HG02610 (cell line): ENCODE data around the gene SLC35E1.

Experiments
- ATAC-seq: cut with Tn5 transposase; IDR thresholded peaks from one replicate; pipeline ENCODE4 v1.9.1; 2021; ENCODE audit warnings: mild to moderate bottlenecking, moderate library complexity; ENCODE audit not compliant: unreplicated experiment

Gene SLC35E1

DNA sequence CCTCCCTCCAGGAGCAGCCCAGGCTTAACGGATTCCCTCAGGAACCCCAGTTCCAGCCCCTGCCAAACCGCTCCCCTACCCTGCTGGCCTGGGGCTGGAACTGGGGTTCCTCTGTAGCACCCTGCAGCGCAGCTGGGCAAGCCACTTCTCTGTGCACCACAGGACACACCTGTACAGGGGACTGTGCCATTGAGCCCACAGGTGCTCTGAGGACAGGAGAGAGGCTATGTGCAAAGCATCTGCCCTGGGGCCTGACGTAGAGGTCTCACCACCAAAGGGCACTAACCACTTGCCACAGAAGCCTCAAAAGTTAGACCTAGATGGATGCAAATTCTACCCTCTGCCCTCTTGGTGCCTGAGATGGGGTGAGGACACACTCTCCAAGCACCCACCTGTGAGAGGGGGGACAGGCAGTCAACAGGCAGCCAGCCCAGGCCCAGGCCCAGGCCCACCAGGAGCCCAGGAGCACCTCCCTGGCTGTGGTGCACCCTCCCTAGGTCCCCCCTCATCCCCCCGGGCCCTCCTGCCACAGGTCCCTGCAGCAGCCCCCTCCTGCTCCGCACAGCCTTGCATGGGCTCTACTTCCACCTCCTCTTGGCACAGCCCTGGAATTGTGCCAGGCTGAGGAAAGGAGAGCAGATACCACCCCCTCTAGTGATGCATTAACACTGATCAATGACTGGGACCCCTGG, 27.6 kb upstream of the SLC35E1 start:
- ATAC-seq = no peak

DNA sequence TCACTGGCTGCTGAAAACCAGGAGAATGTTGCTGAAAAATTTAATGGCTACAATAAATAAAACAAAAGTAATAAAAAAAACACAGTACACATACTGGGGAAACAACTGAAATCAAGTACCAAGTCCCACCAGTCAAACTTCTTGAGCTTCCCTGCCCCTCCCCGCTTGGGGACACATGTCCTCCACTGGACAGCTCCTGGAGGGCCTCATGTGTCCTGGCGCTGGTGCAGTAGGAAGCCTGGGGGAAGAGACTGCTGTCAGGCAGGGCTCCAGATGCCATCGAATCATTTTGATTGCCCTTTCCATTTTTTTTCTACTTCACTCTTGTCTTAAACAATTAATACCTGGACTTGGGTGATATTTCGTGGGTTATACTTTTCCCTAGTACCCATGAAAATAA, 26.6 kb upstream of the SLC35E1 start:
- ATAC-seq = no peak

DNA sequence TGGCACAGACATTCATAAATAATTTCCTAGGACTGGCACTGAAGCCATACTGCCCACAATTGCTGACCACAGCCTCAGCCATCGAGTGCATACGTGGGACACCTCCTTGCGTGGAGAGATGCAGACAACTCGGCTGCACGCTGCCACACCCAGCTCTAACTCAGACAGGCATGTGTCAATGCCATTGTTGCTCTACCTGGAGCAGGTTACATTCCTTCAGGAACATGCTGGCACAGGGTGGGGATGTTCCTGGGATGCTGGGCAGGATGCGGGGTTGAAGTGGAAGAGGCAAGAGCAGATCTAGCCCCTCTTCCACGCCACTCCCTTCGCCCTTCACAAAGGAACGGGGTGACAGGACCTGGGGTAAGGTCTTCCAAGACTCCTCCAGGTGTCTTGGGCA, 24.2 kb upstream of the SLC35E1 start:
- ATAC-seq = no peak

DNA sequence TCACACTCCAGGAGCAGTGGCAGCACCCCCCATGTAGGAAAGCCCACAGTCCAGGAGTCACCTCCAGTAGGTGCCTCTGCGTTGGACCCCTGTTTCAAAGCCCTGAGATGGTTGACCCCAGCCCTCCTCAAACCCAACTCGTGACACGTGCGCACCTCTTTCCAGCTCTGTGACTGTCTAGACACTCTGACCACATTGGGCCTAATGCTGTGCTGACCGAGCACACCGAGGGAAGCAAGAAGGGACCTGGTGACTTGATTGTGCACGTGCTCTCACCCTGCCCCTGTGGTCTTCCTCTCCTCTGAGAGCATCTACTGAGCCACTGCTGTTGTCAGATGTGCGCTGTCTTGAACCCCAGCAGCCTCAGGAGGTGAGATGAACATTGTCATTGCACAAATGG, 22.9 kb upstream of the SLC35E1 start:
- no peak for ATAC-seq

DNA sequence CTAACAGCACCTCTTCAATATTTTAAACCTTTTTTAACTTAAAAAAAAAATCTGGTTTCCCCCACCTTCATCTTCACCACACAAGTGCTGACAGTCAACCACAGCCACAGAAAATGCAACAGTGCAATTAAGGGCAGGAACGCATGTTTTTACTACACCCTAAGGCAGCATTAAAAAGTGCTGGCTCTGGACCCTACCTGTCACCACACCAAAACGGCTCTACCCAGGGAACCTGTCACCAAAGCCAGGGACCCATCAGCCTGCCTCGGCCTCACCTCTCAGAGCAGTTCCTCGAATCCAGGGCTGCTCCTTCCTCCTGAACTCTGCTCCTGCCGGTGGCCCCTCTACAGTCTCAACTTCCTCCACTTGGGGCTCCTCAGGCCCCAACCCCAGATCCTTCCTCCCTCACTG, 22.5 kb upstream of the SLC35E1 start:
- ATAC-seq = peak; percentile 23

DNA sequence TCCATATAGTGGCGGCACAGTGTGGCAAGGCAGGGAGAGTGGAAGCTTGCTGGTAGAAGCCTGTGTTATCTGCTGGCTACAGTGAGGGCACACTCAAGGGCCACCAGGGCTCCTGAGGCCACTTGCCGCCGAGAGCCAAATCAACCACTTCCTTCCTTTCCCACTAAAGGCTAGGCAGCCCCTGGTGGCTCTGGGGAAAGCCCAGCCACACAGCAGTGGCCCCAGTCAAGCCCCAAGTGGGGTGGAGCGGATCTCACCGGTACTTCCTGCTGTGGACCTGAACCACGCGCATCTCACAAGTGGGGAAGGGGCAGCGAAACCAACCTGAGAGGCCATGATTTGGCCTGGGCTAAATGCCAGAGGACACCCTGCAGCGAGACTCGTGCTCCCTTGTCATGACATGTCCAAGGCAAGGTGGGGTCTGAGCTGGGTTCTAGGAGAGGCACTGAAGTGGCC, 21.9 kb upstream of the SLC35E1 start:
- ATAC-seq = peak; percentile 36

DNA sequence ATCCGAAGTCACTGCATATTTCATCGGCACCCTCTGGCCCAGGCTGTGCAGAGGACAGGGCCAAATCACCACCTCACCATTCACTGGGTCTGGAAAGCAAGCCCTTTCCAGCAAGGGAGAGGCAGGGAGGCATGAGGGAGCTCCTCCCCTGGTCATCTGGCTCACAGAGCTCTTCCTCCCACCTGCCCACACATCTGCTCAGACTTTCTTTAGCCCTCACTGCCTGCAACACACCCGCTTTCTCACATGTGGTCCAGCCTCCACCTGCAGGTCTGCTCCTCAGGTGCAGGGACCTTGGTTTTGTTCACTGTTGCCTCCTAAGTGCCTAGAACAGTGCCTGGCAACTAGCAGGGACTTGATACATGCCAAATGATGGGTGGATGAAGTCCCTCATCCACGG, 21.0 kb upstream of the SLC35E1 start:
- no peak for ATAC-seq

DNA sequence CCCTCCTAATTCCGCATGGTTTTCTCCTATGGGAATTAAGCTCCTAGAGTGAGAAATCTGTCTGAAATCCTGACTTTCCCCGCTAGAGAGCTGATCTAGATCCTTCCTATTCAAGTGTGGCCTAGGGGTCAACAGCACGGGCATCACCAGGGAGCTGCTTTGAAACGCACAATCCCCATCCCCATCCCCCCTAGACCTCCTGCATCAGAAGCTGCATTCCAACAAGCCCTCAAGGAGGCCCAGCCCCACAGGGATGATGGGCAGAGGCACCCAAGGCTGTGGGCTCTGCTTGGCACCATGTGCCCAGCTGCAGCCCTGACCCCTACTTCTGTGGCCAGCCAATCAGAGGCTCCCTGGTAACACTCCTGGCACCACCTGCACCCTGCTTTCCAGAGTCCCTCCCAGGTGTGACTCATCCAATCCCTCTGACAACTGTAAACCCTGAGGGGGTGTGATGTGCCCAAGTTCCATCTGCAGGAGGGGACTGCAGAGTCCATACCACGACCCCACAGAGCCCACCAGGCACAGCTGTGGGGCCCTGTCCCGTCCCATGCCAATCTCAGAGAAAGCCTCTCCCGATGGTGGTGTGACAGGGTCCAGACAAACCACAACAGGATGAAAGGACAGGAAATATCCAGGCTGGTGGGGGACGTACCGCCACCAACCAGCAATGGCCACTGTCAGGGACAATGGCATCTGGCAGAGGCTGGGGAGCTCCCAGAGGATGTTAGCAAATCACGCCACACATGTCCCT, 19.8 kb upstream of the SLC35E1 start:
- ATAC-seq = no peak

DNA sequence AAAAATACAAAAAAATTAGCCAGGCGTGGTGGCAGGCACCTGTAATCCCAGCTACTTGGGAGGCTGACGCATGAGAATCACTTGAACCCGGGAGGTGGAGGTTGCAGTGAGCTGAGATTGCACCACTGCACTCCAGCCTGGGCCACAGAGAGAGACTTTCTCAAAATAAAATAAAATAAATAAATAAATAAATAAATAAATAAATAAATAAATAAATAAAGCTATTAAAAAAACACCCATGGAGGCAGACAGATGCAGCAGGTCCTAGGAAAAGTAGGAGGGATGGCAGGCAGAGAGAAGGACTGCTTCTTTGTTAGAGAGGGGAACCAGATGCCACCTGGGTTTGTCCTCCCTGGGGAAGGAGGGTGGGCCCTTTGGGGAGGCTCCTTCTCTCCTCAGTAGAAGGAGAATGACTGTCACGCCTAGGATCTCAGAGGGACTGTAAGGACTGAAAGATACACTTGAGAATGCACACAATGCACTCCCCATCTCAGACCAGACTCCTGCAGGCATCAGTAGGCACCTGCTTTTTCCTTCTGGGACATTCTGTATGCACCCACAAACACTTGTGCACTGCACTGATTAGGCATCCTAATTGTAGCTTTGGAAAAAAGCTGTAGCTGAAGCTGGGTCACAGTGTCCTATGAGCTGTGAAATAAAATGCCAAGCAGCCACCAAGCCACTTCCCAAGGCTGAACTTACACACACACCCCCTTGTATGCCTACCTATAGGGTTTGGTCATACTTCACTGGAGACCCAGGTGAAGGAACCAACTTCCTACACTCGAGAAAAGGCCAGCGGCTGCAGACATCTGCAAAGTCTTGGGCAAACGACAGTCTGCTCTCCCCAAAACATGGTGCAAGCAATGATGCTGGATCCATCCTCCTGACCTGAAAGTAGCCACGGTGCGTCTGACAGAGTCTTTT, 18.9 kb upstream of the SLC35E1 start:
- no peak for ATAC-seq

DNA sequence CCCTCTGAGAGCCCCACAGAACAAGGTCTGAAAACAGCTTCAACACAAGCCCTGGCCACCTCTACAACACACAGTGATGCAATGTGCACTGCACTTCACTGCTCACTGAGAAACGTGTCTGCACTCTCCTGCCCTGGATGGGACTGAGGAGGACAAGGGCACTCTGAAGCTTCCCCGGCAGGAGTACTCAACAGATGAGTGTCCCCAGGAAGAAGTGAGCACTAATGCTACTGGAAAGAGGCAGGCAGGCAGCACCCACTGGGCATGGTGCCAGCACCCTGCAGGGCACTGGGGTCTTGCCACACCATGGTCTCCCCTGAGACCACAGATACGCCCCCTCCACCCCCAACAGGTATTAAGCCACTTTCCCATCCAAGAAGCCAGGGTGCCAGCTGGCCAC, 17.7 kb upstream of the SLC35E1 start:
- no peak for ATAC-seq

DNA sequence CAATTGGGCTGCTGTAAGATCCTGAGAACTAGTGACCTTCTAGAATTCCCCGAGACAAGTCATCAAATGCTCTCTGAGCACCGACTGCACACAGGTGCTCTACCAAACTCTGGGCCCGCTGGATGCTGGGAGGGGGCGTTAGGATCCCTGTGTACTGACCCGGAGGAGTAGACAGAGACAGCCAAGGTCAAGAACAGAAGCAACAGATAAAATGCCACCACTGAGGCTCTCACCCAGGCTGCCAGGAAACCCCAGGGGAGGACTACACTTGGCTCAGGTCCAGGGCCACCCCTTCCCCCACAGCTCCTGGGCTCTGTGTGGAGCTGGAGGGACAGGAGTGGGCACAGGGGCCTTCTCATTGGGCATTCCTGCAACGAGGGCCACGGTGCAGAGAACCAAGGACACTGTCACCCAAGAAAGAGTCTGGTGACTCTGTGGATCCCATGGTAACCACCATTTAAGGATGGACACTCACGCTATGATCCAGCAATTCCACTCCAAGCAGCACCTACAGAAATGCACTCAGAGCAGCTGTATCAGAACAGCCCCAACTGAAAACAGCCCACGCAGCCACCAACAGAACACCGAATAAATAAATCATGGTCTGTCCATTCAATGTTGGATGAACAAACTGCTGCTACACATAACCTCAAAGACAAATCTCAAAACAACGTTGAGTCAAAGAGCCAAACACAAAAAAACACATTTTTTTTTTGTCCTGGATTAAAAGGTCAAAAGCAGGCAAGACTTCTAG, 16.8 kb upstream of the SLC35E1 start:
- peak; percentile 5 for ATAC-seq

DNA sequence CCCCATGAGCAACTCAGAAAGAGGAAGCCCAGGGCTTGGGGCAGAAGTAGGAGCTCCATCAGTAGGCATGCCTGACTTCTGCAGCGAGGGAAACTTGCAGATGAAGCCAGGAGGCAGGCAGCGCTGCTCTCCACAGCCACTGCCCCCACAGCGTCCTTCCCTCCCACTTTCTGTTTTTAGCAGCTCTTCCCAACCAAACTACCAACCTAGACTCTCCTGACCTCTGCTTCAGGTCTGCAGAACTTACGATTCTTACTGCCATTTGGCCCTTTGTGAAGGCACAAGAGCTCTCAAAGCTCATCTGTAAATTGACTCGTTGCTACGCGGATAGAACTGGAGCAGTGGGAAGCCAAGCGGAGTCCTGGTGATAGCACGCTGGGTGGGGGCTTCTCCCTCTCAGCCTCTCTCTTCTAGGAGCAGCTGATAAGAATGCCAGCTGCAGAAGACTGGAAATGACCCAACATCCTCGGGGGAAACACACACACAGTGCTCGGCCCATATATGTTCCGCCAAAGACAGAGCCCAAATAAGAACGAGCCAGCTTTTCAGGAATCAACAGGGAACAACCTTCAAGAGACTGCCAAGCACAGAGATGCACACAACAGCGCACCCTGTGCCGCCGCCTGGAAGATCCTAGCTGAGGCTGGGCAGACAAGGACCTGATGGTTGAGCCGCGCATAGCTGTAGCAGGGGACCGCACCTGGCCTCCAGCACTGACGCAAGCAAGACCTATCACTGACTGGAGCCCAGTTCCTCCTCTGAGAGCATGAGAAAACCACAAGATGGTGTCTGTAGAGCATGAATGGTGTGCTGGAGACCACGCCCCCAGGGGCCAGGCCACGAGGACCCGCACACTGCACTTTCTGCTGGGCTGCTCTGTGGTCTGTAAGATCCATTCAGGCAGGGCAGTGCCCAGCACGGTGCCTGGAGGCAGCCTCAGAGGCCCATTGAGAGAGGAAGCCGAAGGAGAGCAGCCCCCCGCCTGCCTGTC, 15.9 kb upstream of the SLC35E1 start:
- peak; percentile 47 for ATAC-seq

DNA sequence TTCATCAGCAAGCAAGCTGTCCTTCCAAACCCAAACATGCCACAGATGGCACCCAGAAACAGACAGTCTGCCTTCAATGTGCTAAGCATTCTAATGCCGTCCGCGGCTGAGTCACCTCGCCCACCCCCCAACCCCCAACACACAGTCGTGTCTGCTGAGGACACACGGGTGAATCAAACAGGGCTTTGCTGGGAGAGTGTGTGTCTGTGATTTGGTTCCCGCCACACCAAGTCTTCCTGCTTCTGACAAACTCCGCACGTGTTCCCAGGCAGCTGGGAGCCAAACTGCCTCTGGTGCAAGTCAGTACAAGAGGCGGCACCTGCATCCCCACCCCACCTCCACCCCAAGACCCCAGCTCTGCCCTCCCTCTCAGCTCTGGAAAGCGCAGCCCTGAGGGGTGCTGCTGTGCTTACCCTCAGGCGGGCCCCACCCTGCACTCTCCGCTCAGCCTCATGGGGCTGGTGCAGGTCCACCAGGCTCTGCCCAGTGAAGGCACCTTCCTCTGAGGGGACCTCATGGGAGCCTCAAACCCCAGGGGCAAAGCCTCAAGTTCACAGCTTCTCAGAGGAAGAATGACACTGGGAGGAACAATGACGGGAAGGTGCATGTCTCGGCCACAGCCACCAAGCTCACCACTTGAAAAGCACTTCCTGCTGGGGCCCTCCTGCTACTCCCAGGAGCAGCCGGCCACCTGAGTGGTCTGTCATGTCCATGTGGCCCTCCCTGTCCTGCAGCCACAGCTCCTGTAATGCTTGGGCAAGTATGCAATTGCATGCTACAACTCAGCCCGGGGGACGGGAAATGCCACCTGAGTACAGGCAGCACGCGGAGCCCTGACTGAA, 15.0 kb upstream of the SLC35E1 start:
- ATAC-seq = no peak

DNA sequence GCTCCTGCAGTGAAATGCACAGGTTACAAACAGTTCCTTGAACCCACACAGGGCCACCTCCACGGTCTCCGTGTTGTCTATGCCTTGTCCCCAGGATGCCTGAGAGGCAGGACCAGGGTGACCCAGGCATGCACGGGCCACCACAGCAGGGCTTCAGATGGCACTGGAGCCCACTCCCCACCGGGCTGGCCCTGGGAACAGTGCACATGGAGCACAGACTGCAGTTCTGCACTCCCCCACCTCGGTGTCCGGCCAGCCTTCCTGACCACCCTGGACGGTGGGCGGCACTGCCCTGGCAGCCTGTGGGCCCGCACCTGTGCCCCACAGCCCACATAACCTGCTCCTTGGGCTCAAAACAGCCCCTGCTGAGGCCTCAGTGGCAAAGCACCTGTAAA, 14.3 kb upstream of the SLC35E1 start:
- no peak for ATAC-seq

DNA sequence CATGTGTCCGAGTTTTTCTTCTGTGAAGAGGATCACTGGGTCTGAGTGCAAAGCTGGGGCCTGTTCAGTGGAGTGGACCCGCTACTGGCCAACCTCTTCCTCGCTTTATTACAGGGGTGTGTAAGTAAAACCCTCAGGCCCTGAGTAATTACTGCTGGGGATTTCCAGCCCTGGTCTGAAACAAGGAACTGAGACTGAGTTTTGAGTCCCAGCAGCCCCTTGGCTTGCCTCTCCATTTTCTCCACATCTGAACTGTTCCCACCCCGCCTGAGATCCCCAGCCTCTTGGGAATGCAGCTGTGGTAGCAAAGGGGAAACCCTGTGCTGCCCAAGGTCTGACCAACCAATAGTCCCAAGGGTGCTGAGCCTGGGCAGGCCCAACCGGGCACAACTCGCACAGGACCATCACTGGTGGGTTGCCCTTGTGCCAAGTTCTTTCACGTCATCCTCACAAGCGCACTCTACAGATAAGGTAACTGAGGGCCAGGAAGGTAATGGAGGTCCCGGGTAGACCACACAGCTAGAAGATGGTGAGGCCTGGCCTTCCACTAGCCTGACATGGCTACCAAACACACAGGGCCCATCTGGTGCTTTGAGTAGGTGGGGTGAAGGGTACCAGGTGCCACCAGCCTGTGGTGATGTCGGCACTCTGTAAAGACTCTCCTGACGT, 13.7 kb upstream of the SLC35E1 start:
- peak; percentile 28 for ATAC-seq

DNA sequence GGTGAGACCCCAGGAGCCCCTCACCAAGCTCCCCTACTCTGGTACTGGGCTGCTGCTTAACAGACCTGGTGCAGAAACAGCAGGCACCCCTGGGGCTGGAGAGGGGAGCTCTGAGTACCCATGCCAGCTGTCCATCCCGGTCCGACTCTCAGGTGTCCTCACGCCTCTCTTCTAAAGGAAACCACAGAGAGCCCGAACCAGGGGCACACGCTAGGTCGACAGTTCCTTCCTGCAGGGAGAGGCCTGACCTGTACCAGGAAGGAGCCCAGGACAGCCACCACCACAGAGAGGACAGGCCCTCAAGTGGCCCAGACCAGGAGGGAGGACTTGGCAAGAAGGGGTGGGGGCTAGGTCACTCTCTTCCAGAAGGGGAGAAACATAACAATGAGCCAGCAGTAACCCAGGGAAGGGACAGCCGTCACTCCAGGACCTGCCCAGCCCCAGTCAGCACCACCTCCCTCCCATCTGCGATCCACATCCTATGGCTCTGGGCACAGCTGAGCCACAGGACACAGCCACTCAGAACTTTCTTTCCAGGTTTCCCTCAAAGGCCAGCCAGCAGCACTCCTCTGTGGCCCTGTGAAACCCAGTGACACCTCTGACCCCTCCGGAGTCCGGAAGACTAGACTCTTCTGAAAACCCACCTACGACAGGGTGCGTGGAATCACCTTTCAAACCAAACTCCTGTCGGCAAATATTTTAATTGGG, 13.0 kb upstream of the SLC35E1 start:
- no peak for ATAC-seq
